Endothelial cell (in vitro differentiated cells): Measurements from ENCODE around the gene MST1. TPM values are rescaled to one million over a fixed set of nuclear protein-coding genes. Genes with fewer than 3 reads are reported as not detected.
A peak's percentile ranks its signal among the peaks of the same experiment; 100 is the strongest.

Experiments used
- DNase-seq: peaks from one replicate; pipeline ENCODE4 v3.0.0; 2021; ENCODE audit warnings: low spot score
- H3K27ac Mint-ChIP-seq: one replicate; pipeline ENCODE4 v1.8.0; 2021; ENCODE audit warnings: mixed read lengths, inconsistent platforms; ENCODE audit not compliant: unreplicated experiment
- H3K27me3 Mint-ChIP-seq: one replicate; pipeline ENCODE4 v1.8.0; 2021; ENCODE audit warnings: mild to moderate bottlenecking, moderate library complexity, mixed read lengths, inconsistent platforms; ENCODE audit not compliant: unreplicated experiment
- H3K36me3 Mint-ChIP-seq: one replicate; pipeline ENCODE4 v1.8.0; 2021; ENCODE audit warnings: mild to moderate bottlenecking, low read depth, mixed read lengths, inconsistent platforms; ENCODE audit not compliant: unreplicated experiment
- H3K4me1 Mint-ChIP-seq: one replicate; pipeline ENCODE4 v1.8.0; 2021; ENCODE audit warnings: mild to moderate bottlenecking, mixed read lengths, inconsistent platforms; ENCODE audit not compliant: unreplicated experiment
- H3K4me3 Mint-ChIP-seq: one replicate; pipeline ENCODE4 v1.8.0; 2021; ENCODE audit warnings: mild to moderate bottlenecking, mixed read lengths, inconsistent platforms; ENCODE audit not compliant: unreplicated experiment
- H3K9me3 Mint-ChIP-seq: one replicate; pipeline ENCODE4 v1.8.0; 2021; ENCODE audit warnings: mixed read lengths, inconsistent platforms; ENCODE audit not compliant: unreplicated experiment
- CTCF ChIP-seq: fragments of 200-600 bp; sonication (generic); IDR thresholded peaks from one replicate; pipeline ENCODE4 v1.5.0; 2021; ENCODE audit warnings: antibody characterized with exemption; ENCODE audit not compliant: unreplicated experiment
- total RNA-seq: library from RNA; stranded (reverse); fragmentation: NEBNext Ultra II Directional; extraction: Animal tissue kit (Norgen Biotek cat#: 25700); gene quantifications from one replicate; pipeline ENCODE4 v1.2.1, GENCODE V29; 2021; ENCODE audit not compliant: unreplicated experiment

MST1 gene
- total RNA-seq, 1 donor from 2014 or later = 22.0 TPM

- H3K27me3 Mint-ChIP-seq = peaks cover 22% of the 10 kb centered on the region
- peaks cover 14% of the 10 kb centered on the region for H3K4me1 Mint-ChIP-seq
- peak overlapping the region; percentile 57 for H3K27ac Mint-ChIP-seq
- H3K9me3 Mint-ChIP-seq = no peaks in the 10 kb centered on the region
- H3K4me3 Mint-ChIP-seq = peak overlapping the region; percentile 96
- no peak for TF ChIP-seq CTCF
- no peak for DNase-seq
- H3K36me3 Mint-ChIP-seq = peaks cover 4% of the 10 kb centered on the region
Measured at GRCh38 chr3:49721896-49722781, 32.9 kb upstream of the MST1 start.

- peaks cover 14% of the 10 kb centered on the region for H3K4me1 Mint-ChIP-seq
- H3K9me3 Mint-ChIP-seq = no peaks in the 10 kb centered on the region
- no peak for TF ChIP-seq CTCF
- H3K27me3 Mint-ChIP-seq = peaks cover 22% of the 10 kb centered on the region
- H3K36me3 Mint-ChIP-seq = peaks cover 4% of the 10 kb centered on the region
- H3K4me3 Mint-ChIP-seq = no peak overlapping the region
- no peak for DNase-seq
- peak overlapping the region; percentile 20 for H3K27ac Mint-ChIP-seq
Measured at GRCh38 chr3:49721596-49721895, 32.3 kb upstream of the MST1 start.

GRCh38 chr3:49720855-49721595 lies 31.8 kb upstream of the MST1 start:
- Mint-ChIP-seq H3K4me3 (peak overlapping the region; percentile 73), H3K27me3 (peaks cover 23% of the 10 kb centered on the region), H3K4me1 (peaks cover 14% of the 10 kb centered on the region), H3K27ac (peak overlapping the region; percentile 20), H3K36me3 (peaks cover 4% of the 10 kb centered on the region), H3K9me3 (no peaks in the 10 kb centered on the region)
- no peak for DNase-seq
- no peak for TF ChIP-seq CTCF

GRCh38 chr3:49719214-49719884 lies 30.1 kb upstream of the MST1 start, which contains the start of gene AMIGO3:
Gene AMIGO3 (minus strand): TSS chr3:49719684. CDS start chr3:49719465, 219 bp downstream.
- peak within 1 kb of the TSS; percentile 31 for H3K27ac Mint-ChIP-seq
- peaks cover 14% of the 10 kb centered on the region for H3K4me1 Mint-ChIP-seq
- H3K4me3 Mint-ChIP-seq = peak within 1 kb of the TSS; percentile 80
- H3K27me3 Mint-ChIP-seq = peaks cover 23% of the 10 kb centered on the region
- peaks cover 4% of the 10 kb centered on the region for H3K36me3 Mint-ChIP-seq
- peak; percentile 59 for TF ChIP-seq CTCF
- H3K9me3 Mint-ChIP-seq = no peaks in the 10 kb centered on the region
- DNase-seq = peak; percentile 91
